Mesothelial cell of epicardium (in vitro differentiated cells): Measurements from ENCODE around the gene PNMA3. TPM values are rescaled to one million over a fixed set of nuclear protein-coding genes. Genes with fewer than 3 reads are reported as not detected.

Experiments
- DNase-seq, 2 experiments: peaks; one replicate each; pipeline ENCODE4 v3.0.0; 2021; ENCODE audit warnings: low spot score in 2 of 2; ENCODE audit not compliant: unreplicated experiment in 2 of 2
- H3K27ac Mint-ChIP-seq: 2 replicates; pipeline ENCODE4 v1.8.0; 2021; ENCODE audit warnings: mixed read lengths
- H3K27me3 Mint-ChIP-seq: 2 replicates; pipeline ENCODE4 v1.8.0; 2021; ENCODE audit warnings: low read depth, mixed read lengths
- H3K36me3 Mint-ChIP-seq: 2 replicates; pipeline ENCODE4 v1.8.0; 2021; ENCODE audit warnings: mixed read lengths
- H3K4me1 Mint-ChIP-seq: 2 replicates; pipeline ENCODE4 v1.8.0; 2021; ENCODE audit warnings: mixed read lengths
- H3K4me3 Mint-ChIP-seq: 2 replicates; pipeline ENCODE4 v1.8.0; 2021; ENCODE audit warnings: mild to moderate bottlenecking, moderate library complexity, mixed read lengths
- H3K9me3 Mint-ChIP-seq: 2 replicates; pipeline ENCODE4 v1.8.0; 2021; ENCODE audit warnings: mixed read lengths
- CTCF ChIP-seq: fragments of 200-600 bp; sonication (generic); IDR thresholded peaks from one replicate; pipeline ENCODE4 v1.5.0; 2021; ENCODE audit warnings: antibody characterized with exemption; ENCODE audit not compliant: unreplicated experiment
- total RNA-seq: library from RNA; stranded (reverse); gene quantifications from 3 replicates; pipeline ENCODE4 v1.2.1, GENCODE V29; 2021

The PNMA3 gene
- total RNA-seq, 1 donor from 2014 or later, result 10.7 TPM

GRCh38 chrX:153059191-153060094 lies 3.2 kb downstream of the PNMA3 start:
- peaks cover 6% of the 10 kb centered on the region for H3K27me3 Mint-ChIP-seq
- H3K36me3 Mint-ChIP-seq, result no peaks in the 10 kb centered on the region
- no peak for TF ChIP-seq CTCF
- H3K4me1 Mint-ChIP-seq, result peaks cover 8% of the 10 kb centered on the region
- no peak overlapping the region for H3K4me3 Mint-ChIP-seq
- H3K9me3 Mint-ChIP-seq, result peaks cover 4% of the 10 kb centered on the region
- DNase-seq, result no peak
- no peak overlapping the region for H3K27ac Mint-ChIP-seq

- Mint-ChIP-seq H3K36me3 (no peaks in the 10 kb centered on the region), H3K9me3 (peaks cover 4% of the 10 kb centered on the region), H3K27me3 (peaks cover 5% of the 10 kb centered on the region), H3K4me1 (peaks cover 8% of the 10 kb centered on the region), H3K27ac (no peak overlapping the region), H3K4me3 (no peak overlapping the region)
- no peak for TF ChIP-seq CTCF
- no peak for DNase-seq
Measured at GRCh38 chrX:153060095-153060445, 3.8 kb downstream of the PNMA3 start.

- Mint-ChIP-seq H3K27ac (no peak overlapping the region), H3K9me3 (peaks cover 4% of the 10 kb centered on the region), H3K4me3 (no peak overlapping the region), H3K36me3 (no peaks in the 10 kb centered on the region), H3K4me1 (peaks cover 8% of the 10 kb centered on the region), H3K27me3 (peaks cover 7% of the 10 kb centered on the region)
- no peak for TF ChIP-seq CTCF
- no peak for DNase-seq
Measured at GRCh38 chrX:153061732-153062131, 5.5 kb downstream of the PNMA3 start.

- Mint-ChIP-seq H3K36me3 (no peaks in the 10 kb centered on the region), H3K9me3 (peaks cover 4% of the 10 kb centered on the region), H3K27me3 (peaks cover 2% of the 10 kb centered on the region), H3K27ac (no peak overlapping the region), H3K4me3 (no peak overlapping the region), H3K4me1 (no peaks in the 10 kb centered on the region)
- no peak for DNase-seq
- no peak for TF ChIP-seq CTCF
Measured at GRCh38 chrX:153063315-153063714, 7.0 kb downstream of the PNMA3 start.

GRCh38 chrX:153064061-153064460 lies 7.8 kb downstream of the PNMA3 start:
- Mint-ChIP-seq H3K4me3 (no peak overlapping the region), H3K36me3 (no peaks in the 10 kb centered on the region), H3K9me3 (peaks cover 4% of the 10 kb centered on the region), H3K4me1 (no peaks in the 10 kb centered on the region), H3K27me3 (peaks cover 2% of the 10 kb centered on the region), H3K27ac (no peak overlapping the region)
- no peak for TF ChIP-seq CTCF
- DNase-seq, result no peak
